Measurements from ENCODE around the gene BCL7A.
A peak's percentile ranks its signal among the peaks of the same experiment; 100 is the strongest.
"Not testable (repeated sequence)": the region's sequence is repeated elsewhere in the genome, so short reads cannot be mapped to it uniquely, and the experiment has no call there.

BCL7A gene

GRCh38 chr12:122028165-122028904 lies 6.7 kb downstream of the BCL7A start:
- DNase-seq: no peak

GRCh38 chr12:122028905-122029560 lies 7.3 kb downstream of the BCL7A start:
- DNase-seq: peak; percentile 30

GRCh38 chr12:122029620-122030423 lies 8.1 kb downstream of the BCL7A start:
- no peak for DNase-seq

- DNase-seq: no peak
Measured at GRCh38 chr12:122030424-122031035, 8.8 kb downstream of the BCL7A start.

- peak; percentile 57 for DNase-seq
Measured at GRCh38 chr12:122031342-122032216, 9.9 kb downstream of the BCL7A start.

- no peak for DNase-seq
Measured at GRCh38 chr12:122032580-122032979, 10.9 kb downstream of the BCL7A start.

- DNase-seq: no peak
Measured at GRCh38 chr12:122035292-122035691, 13.6 kb downstream of the BCL7A start.

- DNase-seq: no peak
Measured at GRCh38 chr12:122036153-122036552, 14.5 kb downstream of the BCL7A start.

GRCh38 chr12:122040579-122041386 lies 19.1 kb downstream of the BCL7A start:
- no peak for DNase-seq

- not testable (repeated sequence) for DNase-seq
Measured at GRCh38 chr12:122041458-122041857, 19.8 kb downstream of the BCL7A start.

- DNase-seq: no peak
Measured at GRCh38 chr12:122042910-122043309, 21.2 kb downstream of the BCL7A start.

- no peak for DNase-seq
Measured at GRCh38 chr12:122043476-122043875, 21.8 kb downstream of the BCL7A start.

- no peak for DNase-seq
Measured at GRCh38 chr12:122045262-122045661, 23.6 kb downstream of the BCL7A start.

GRCh38 chr12:122046145-122046544 lies 24.5 kb downstream of the BCL7A start:
- DNase-seq: no peak

- no peak for DNase-seq
Measured at GRCh38 chr12:122048151-122048550, 26.5 kb downstream of the BCL7A start.

- DNase-seq: no peak
Measured at GRCh38 chr12:122049827-122050226, 28.1 kb downstream of the BCL7A start.

GRCh38 chr12:122050706-122051105 lies 29.0 kb downstream of the BCL7A start:
- no peak for DNase-seq

GRCh38 chr12:122051231-122051876 lies 29.7 kb downstream of the BCL7A start:
- no peak for DNase-seq

- DNase-seq: no peak
Measured at GRCh38 chr12:122052285-122052684, 30.6 kb downstream of the BCL7A start.

GRCh38 chr12:122054842-122055520 lies 33.3 kb downstream of the BCL7A start:
- DNase-seq: no peak

All from stimulated activated CD4-positive, alpha-beta T cell treated with anti-CD3 and anti-CD28 coated beads, Interleukin-1b, Interleukin-23, amount 100 ng/mL, for 48 hours (primary cell).